ENCODE data around the gene TRAPPC3.

TRAPPC3 gene

GRCh38 chr1:36119456-36119855 is 29.8 kb downstream of the TRAPPC3 start:
- TF ChIP-seq FOXK2 (IDR thresholded peaks at IDR 0.05) (no peak), BHLHE40 (IDR thresholded peaks at IDR 0.05; ENCODE audit: borderline replicate concordance) (no peak), FOXM1 (IDR thresholded peaks at IDR 0.05; ENCODE audit: borderline replicate concordance) (no peak), SUZ12 (IDR thresholded peaks at IDR 0.05) (no peak), LEF1 (IDR thresholded peaks at IDR 0.05; ENCODE audit: borderline replicate concordance) (no peak), ZNF384 (IDR thresholded peaks at IDR 0.05) (no peak), L3MBTL2 (conservative IDR thresholded peaks at IDR 0.05) (no peak), NFRKB (IDR thresholded peaks at IDR 0.05) (no peak), ELF4 (IDR thresholded peaks at IDR 0.05) (no peak), HDGF (IDR thresholded peaks at IDR 0.05; ENCODE audit: borderline replicate concordance) (no peak), TARDBP (IDR thresholded peaks at IDR 0.05) (no peak), SP1 (IDR thresholded peaks at IDR 0.05) (no peak), FOXA1 (IDR thresholded peaks at IDR 0.05) (no peak), PKNOX1 (IDR thresholded peaks at IDR 0.05) (no peak), ARNT (IDR thresholded peaks at IDR 0.05) (no peak), CTBP1 (IDR thresholded peaks at IDR 0.05; ENCODE audit: borderline replicate concordance) (no peak)
- POLR2A ChIA-PET: interaction anchor here (0.8 to 0.9 kb wide), 2 partner anchors 9 to 29 kb away, joined by 3 read pairs; no protein-coding TSS in a partner anchor
- CTCF ChIA-PET: interaction anchor here (0.5 to 1.3 kb wide), 4 partner anchors 15 to 177 kb away, joined by 3 to 7 read pairs (median 4); no protein-coding TSS in a partner anchor
- no peak for DNase-seq (ENCODE audit: extremely low spot score)

GRCh38 chr1:36118447-36119204 is 30.7 kb downstream of the TRAPPC3 start:
- no peak for DNase-seq (ENCODE audit: extremely low spot score)
- POLR2A ChIA-PET: interaction anchor here (0.6 to 1.1 kb wide), 5 partner anchors 8 to 185 kb away, joined by 3 read pairs; no protein-coding TSS in a partner anchor
- CTCF ChIA-PET: interaction anchor here (0.6 to 4.0 kb wide), 4 partner anchors 16 to 319 kb away, joined by 4 to 20 read pairs (median 6); no protein-coding TSS in a partner anchor
- TF ChIP-seq FOXK2 (IDR thresholded peaks at IDR 0.05) (no peak), ZNF384 (IDR thresholded peaks at IDR 0.05) (no peak), PKNOX1 (IDR thresholded peaks at IDR 0.05) (no peak), FOXM1 (IDR thresholded peaks at IDR 0.05; ENCODE audit: borderline replicate concordance) (no peak)

- no peak for DNase-seq (ENCODE audit: extremely low spot score)
- TF ChIP-seq FOXM1 (IDR thresholded peaks at IDR 0.05; ENCODE audit: borderline replicate concordance) (no peak), LEF1 (IDR thresholded peaks at IDR 0.05; ENCODE audit: borderline replicate concordance) (no peak), L3MBTL2 (conservative IDR thresholded peaks at IDR 0.05) (no peak), ZNF384 (IDR thresholded peaks at IDR 0.05) (no peak), NFRKB (IDR thresholded peaks at IDR 0.05) (no peak), TARDBP (IDR thresholded peaks at IDR 0.05) (no peak)
- ChIA-PET CTCF (interaction anchor here (4.0 kb wide), 1 partner anchor 18 kb away, joined by 20 read pairs; no protein-coding TSS in a partner anchor), POLR2A (interaction anchor here (0.9 to 1.0 kb wide), 3 partner anchors 11 to 18 kb away, joined by 3 read pairs; no protein-coding TSS in a partner anchor)
Observed at GRCh38 chr1:36116901-36117300, 32.4 kb downstream of the TRAPPC3 start.

GRCh38 chr1:36115931-36116330 is 33.4 kb downstream of the TRAPPC3 start:
- CTCF ChIA-PET: interaction anchor here (1.0 to 4.0 kb wide), 2 partner anchors 15 to 19 kb away, joined by 3 to 20 read pairs; no protein-coding TSS in a partner anchor
- no peak for DNase-seq (ENCODE audit: extremely low spot score)
- POLR2A ChIA-PET: interaction anchor here (0.8 to 1.0 kb wide), 3 partner anchors 12 to 33 kb away, joined by 3 read pairs; partner anchors contain the start of gene TRAPPC3
- TF ChIP-seq SP1 (IDR thresholded peaks at IDR 0.05) (no peak), FOXM1 (IDR thresholded peaks at IDR 0.05; ENCODE audit: borderline replicate concordance) (no peak), L3MBTL2 (conservative IDR thresholded peaks at IDR 0.05) (no peak), ELF4 (IDR thresholded peaks at IDR 0.05) (no peak), ZNF384 (IDR thresholded peaks at IDR 0.05) (no peak), LEF1 (IDR thresholded peaks at IDR 0.05; ENCODE audit: borderline replicate concordance) (no peak), FOXA1 (IDR thresholded peaks at IDR 0.05) (no peak), ARNT (IDR thresholded peaks at IDR 0.05) (no peak), PKNOX1 (IDR thresholded peaks at IDR 0.05) (no peak)

GRCh38 chr1:36115200-36115669 is 34.1 kb downstream of the TRAPPC3 start:
- no peak for TF ChIP-seq ELF4 (IDR thresholded peaks at IDR 0.05)
- no peak for TF ChIP-seq HDGF (IDR thresholded peaks at IDR 0.05; ENCODE audit: borderline replicate concordance)
- no peak for TF ChIP-seq SUZ12 (IDR thresholded peaks at IDR 0.05)
- no peak for TF ChIP-seq ZNF384 (IDR thresholded peaks at IDR 0.05)
- TF ChIP-seq LEF1 (IDR thresholded peaks at IDR 0.05; ENCODE audit: borderline replicate concordance): no peak
- TF ChIP-seq PKNOX1 (IDR thresholded peaks at IDR 0.05): no peak
- TF ChIP-seq FOXK2 (IDR thresholded peaks at IDR 0.05): no peak
- no peak for TF ChIP-seq BHLHE40 (IDR thresholded peaks at IDR 0.05; ENCODE audit: borderline replicate concordance)
- no peak for TF ChIP-seq TARDBP (IDR thresholded peaks at IDR 0.05)
- no peak for TF ChIP-seq SP1 (IDR thresholded peaks at IDR 0.05)
- TF ChIP-seq L3MBTL2 (conservative IDR thresholded peaks at IDR 0.05): no peak
- no peak for TF ChIP-seq NFRKB (IDR thresholded peaks at IDR 0.05)
- no peak for TF ChIP-seq CTBP1 (IDR thresholded peaks at IDR 0.05; ENCODE audit: borderline replicate concordance)
- no peak for TF ChIP-seq ARNT (IDR thresholded peaks at IDR 0.05)
- TF ChIP-seq FOXA1 (IDR thresholded peaks at IDR 0.05): no peak
- no peak for TF ChIP-seq FOXM1 (IDR thresholded peaks at IDR 0.05; ENCODE audit: borderline replicate concordance)
- DNase-seq (ENCODE audit: extremely low spot score): no peak
- ChIA-PET POLR2A (interaction anchor here (0.8 to 1.0 kb wide), 3 partner anchors 12 to 34 kb away, joined by 3 read pairs; partner anchors contain the start of gene TRAPPC3), CTCF (interaction anchor here (1.0 to 4.0 kb wide), 2 partner anchors 16 to 19 kb away, joined by 3 to 20 read pairs; no protein-coding TSS in a partner anchor)
